ENCODE results near the gene SH3RF3. TPM values are rescaled to one million over a fixed set of nuclear protein-coding genes. Genes with fewer than 3 reads are reported as not detected.

SH3RF3 gene
- total and polyA plus RNA-seq, 2 of the 13 experiments (the other 11 are each of a cell fraction or from before 2014, with no cell fraction given) = 0.04 TPM; not detected in 1

GRCh38 chr2:109529532-109530449 lies 400.8 kb downstream of the SH3RF3 start (continued):
- TF ChIP-seq CBX2 (IDR thresholded peaks at IDR 0.05; ENCODE audit: low read depth, low read length) = no peak
- no peak for TF ChIP-seq CBX2 (CRISPR knock-in tag; IDR thresholded peaks at IDR 0.05; ENCODE audit: low read depth)
- no peak for TF ChIP-seq ZKSCAN5 (CRISPR knock-in tag; IDR thresholded peaks at IDR 0.05)
- TF ChIP-seq JUN (CRISPR knock-in tag; IDR thresholded peaks at IDR 0.05) = no peak
- TF ChIP-seq GATA4 (IDR thresholded peaks at IDR 0.05; ENCODE audit: borderline replicate concordance, low read depth) = no peak
- TF ChIP-seq CCDC6 (CRISPR knock-in tag; IDR thresholded peaks at IDR 0.05) = no peak
- TF ChIP-seq KMT2B (CRISPR knock-in tag; IDR thresholded peaks at IDR 0.05) = no peak
- no peak for TF ChIP-seq ZHX1 (CRISPR knock-in tag; IDR thresholded peaks at IDR 0.05; ENCODE audit: low read depth)
- no peak for TF ChIP-seq SIX4 (CRISPR knock-in tag; IDR thresholded peaks at IDR 0.05)
- TF ChIP-seq ZNF230 (CRISPR knock-in tag; IDR thresholded peaks at IDR 0.05) = no peak
- no peak for TF ChIP-seq ZNF333 (CRISPR knock-in tag; IDR thresholded peaks at IDR 0.05; ENCODE audit: borderline replicate concordance)
- no peak for TF ChIP-seq TRAFD1 (CRISPR knock-in tag; IDR thresholded peaks at IDR 0.05; ENCODE audit: borderline replicate concordance)
- TF ChIP-seq ZHX2 (IDR thresholded peaks at IDR 0.05; ENCODE audit: low read depth) = no peak
- TF ChIP-seq ZHX2 (CRISPR knock-in tag; IDR thresholded peaks at IDR 0.05; ENCODE audit: borderline replicate concordance) = no peak
- no peak for TF ChIP-seq BCLAF1 (IDR thresholded peaks at IDR 0.05)
